NCI-H128 (cell line): Measurements from ENCODE around the gene OR4D9.
"Not testable (repeated sequence)": the region's sequence is repeated elsewhere in the genome, so short reads cannot be mapped to it uniquely, and the experiment has no call there.

ENCODE experiments used
- DNase-seq: peaks from one replicate; lab custom pipeline; 2025; ENCODE audit not compliant: unreplicated experiment; lab: John Stamatoyannopoulos, UW

Gene OR4D9

DNA sequence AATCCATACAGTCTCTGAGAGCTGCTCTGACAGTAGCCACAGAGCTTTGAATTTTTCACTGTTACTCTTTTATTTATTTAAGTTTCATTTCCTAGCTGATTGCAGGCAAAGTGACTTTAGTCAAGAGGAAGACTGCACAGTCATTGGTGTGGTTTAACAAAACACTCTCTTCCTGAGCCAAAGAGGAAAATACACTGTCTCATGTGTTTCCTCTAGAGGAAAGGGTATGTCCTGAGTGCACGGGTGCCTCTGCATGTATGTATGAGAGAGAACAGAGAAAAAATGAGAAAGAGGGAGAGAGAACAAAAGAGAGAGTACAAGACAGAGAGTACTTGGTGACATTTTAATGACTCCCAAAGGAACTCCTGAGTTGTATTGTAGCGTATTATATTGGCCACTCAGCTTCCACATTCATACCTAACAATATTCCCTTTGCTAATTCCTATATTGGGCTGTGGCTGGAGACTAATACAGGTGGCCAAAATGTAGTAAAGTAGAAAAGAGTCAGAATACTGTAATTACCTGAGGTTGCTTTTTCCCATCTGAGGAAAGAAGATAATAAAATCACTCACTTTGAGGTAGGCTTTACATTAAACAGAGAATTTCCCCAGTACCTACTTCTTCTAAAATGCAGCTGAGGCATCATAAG lies at the start of gene OR4D9:
TSS of gene OR4D9 (plus strand) at position 599 of the 649 bp plus-strand sequence. CDS start 3,374 bp downstream, outside the sequence.
- no peak for DNase-seq

DNA sequence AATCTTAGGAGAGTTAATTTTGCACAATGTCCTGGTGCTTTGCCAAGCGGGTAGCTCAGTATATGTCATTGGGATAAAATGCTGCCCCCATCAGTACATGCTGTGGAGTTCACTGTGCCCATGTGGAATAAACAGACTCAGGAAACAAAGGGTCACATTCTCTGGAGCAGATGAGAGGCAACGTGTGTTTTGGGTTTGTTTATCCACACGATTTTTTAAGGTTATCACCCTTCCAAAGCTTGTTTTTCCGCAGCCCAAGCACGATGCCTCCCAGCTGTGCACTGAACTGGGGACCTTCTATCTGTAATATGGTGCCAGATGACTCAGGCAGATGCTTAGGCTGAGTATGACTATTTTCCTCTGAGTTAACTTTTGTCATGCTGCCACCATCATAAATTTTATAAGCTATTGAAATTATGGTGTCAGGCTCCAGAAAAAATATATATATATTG lies 48.1 kb upstream of the OR4D9 start:
- DNase-seq, result no peak

DNA sequence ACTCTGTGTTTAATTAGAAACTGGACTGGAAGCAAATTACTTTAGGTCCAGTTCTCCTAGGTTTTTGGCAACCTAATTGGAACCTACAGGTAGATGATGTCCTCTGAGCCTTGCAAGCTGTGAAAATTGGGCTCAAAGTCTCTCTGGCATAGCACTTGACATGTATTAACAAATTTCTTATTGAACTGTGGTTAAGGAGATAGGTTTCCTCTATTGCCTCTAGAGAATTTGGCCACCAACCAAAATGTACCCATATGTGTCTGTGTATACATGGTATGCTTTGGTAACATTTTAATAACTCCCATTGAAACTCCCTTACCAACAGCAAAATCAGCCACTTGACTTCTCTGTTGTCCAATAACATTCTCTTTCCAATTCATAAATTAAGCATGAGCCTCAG lies 38.3 kb upstream of the OR4D9 start, which contains the start of gene OR4D10:
TSS of gene OR4D10 (plus strand) at position 301 of the 400 bp plus-strand sequence. CDS start 4,115 bp downstream, outside the sequence.
- DNase-seq, result no peak

DNA sequence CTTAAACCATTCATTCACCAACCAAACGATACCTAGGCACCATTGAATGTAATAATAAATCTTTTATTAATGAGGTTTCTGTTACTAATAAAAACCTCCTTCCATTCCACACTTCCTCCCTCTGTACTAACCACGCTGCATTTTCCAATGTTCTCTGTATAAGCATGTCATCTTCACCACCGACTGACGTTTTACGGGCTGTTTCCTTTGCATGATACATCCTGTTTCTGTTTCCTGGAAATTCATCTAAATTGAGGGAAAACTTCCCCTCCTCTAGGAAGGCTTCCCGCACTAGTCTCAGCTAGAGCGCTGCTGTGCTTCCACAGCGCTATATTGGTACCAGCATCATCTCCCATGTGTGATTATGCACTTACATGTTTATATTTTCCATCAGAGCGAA lies 36.2 kb upstream of the OR4D9 start:
- no peak for DNase-seq

DNA sequence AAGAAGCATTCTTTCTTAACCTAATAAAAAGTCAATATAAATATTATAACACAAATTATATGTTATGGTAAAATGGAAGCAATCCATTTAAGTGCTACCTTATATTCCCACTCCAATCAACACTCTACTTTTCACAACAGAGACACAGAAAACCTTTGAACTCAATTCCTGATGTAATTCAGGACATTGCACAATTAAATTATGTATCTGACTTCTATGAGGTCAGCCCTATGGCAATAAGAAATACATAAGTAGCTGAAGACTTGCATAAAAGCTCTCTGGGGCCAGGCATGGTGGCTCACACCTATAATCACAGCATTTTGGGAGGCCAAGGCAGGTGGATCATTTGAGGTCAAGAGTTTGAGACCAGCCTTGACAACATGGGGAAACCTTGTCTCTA lies 31.4 kb upstream of the OR4D9 start:
- DNase-seq, result no peak

DNA sequence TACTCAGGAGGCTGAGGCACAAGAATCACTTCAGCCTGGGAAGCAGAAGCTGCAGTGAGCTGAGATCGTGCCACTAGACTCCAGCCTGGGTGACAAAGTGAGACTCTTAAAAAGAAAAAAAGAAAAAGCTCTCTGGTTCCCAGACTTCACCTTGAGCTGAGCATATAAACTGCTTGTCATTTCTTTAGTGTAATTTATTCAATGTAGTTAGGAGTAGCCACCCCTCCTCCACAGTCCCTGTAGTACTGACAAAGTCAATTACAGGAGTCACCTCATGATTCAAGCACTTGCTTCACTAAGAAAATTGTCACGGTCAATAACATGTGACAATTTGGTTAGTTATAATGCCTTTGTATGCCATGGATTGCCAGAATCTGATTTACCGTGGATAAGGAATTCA lies 31.0 kb upstream of the OR4D9 start:
- DNase-seq, result no peak

DNA sequence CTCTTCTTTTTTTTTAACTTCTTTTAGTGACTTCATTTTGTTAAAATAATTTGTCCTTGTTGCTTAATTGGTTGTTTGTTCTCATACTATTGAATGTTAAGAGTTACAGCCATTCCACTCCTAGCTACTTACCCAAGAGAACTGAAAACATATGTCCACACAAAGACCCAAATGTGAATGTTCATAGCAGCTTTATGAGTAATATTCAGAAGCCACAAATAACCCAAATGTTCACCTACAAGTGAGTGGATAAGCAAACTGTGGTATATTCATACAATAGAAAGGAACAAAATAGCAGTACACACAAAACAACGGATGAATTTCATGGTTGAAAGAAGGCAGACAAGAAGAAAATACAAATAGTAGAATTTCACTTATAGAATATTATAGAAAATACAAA lies 9.4 kb upstream of the OR4D9 start:
- no peak for DNase-seq

DNA sequence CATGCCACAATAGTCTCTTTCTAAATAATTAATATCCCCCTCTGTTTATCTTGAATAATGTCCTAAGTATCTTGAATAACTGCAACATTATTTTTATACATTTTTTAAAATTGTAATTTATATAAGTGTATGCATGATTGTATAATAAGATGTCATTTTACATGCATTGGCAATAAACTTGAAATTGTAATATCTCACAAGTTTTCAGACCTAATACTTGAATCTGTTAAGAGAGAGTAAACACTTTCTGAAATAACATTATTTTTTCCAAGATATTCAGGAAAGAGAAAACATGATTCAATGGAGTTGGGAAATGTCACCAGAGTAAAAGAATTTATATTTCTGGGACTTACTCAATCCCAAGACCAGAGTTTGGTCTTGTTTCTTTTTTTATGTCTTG lies 8.1 kb upstream of the OR4D9 start, which contains the start of gene OR4D11:
TSS of gene OR4D11 (plus strand) at position 301 of the 400 bp plus-strand sequence. CDS start at position 301, 0 bp downstream.
- no peak for DNase-seq

DNA sequence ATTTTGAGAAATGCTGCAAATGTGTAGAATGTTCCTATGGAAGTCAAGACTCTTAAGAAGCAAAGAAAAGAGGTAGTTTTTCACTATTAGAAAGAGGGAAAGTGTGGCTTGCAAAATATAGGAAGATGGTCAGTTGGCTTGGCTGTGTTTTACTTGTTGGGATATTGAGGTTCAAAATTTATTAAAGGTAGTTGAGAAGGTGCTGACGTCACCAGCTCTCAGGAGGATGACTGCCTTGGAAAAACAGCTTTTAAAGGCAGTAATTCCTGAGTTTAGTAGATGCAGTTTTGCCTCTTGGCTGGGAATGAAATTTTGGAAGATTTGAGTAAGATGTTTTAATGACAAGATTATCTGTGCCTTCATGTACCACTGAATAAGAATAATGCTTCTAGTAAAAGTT lies 336 bp downstream of the OR4D9 start:
- no peak for DNase-seq

DNA sequence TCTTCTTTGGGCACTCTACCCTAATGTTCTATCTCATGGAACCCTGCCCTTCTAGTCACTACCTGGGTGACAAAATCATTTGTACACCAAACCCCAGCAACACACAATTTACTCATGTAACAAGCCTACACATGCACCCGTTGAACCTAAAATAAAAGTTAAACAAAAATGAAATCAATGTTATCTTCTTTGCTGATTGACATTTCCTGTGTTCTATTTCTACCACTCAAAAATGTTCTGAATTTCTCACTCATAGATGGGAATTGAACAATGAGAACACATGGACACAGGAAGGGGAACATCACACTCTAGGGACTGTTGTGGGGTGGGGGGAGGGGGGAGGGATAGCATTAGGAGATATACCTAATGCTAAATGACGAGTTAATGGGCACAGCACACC lies 8.8 kb downstream of the OR4D9 start:
- not testable (repeated sequence) for DNase-seq

DNA sequence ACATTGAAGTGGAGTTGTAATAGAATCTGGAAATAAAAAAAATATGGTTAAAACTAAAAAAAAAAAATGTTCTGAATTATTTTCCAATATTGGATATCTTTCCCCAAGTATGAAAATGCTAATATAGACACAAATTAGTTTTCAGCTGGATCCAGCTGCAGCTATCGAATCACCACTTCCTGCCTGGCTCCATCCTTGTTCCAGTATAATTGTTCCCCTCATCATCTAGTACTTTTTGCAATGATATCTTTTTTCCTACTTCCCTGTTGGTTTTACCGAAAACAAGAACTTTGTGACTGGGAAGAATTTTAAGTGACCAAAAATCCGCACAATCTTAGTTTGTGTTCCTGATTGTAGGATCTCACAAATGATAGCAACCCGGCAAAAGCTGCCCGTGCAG lies 9.4 kb downstream of the OR4D9 start:
- DNase-seq, result no peak

DNA sequence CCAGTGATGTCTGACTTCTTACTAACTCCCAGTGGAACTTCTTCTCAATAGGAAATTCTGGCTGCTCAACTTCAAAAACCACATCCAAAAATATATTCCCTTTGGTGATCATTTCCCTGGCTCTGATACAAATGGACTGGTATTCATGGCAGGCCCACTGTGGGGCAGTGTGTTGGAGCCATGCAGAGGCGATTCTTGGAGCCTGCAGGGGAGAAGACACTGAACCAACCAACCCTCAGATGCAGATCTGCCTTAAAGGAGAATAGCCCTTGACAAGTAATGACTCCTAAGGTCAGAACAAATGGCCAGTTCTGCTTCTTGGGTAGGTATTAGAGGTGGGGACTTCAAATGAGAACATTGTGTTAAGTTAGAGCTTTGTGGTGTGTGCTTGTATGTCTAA lies 12.2 kb downstream of the OR4D9 start:
- no peak for DNase-seq

DNA sequence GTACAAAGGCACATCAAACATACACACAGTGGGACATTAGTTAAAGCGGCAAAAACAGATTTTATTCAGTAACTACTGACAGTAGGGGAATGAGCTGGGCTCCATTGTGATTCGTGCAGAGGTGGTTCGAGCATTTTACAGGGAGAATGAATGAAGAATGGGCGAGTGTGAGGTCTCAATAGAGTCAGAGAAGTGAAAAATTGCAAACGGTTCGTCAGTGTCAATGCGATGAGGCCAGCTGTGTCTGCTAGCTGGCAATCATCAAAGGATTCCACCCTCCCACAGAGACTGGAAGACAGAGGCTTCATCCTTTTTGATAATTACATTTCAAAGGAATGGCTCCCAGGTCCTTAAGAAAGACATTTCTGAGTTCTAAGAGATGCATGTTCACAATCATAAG lies 17.4 kb downstream of the OR4D9 start:
- no peak for DNase-seq

DNA sequence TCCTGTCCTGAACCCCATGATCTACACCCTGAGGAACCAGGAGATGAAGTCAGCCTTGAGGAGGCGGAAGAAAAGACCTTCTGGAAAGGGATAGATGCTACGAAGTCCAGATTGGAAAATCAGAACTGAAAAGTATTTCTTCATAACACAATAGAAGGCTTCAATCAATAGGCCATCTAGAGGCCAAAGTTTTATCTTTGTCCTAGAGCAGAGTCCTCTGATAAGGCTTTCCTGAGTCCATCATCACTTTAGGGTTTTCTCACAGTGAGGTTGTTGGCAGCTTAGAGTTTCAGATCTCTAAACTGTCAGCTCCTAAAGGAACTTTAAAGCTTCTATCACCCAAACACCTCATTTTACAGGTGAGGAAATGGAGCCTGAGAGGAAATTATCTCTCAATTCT lies 21.3 kb downstream of the OR4D9 start:
- DNase-seq, result no peak

DNA sequence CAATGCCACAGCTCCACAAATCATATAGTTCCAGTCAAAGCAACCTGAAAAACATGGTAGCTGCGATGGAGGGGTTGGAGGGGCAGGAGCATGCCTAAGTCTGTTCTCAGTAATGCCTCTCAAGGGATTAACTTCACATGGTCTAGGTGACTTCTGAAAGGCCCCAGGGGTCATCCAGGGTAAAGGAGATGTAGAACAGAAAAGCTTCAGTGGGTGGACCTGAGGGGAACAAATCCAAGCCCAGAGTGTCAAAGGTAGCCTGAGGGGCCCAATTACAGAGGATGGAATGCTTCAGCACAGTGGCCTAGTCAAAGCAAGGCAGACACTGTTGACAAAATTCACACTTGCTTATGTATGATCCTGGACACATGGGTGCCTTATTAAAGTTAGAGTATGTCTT lies 23.3 kb downstream of the OR4D9 start:
- no peak for DNase-seq

DNA sequence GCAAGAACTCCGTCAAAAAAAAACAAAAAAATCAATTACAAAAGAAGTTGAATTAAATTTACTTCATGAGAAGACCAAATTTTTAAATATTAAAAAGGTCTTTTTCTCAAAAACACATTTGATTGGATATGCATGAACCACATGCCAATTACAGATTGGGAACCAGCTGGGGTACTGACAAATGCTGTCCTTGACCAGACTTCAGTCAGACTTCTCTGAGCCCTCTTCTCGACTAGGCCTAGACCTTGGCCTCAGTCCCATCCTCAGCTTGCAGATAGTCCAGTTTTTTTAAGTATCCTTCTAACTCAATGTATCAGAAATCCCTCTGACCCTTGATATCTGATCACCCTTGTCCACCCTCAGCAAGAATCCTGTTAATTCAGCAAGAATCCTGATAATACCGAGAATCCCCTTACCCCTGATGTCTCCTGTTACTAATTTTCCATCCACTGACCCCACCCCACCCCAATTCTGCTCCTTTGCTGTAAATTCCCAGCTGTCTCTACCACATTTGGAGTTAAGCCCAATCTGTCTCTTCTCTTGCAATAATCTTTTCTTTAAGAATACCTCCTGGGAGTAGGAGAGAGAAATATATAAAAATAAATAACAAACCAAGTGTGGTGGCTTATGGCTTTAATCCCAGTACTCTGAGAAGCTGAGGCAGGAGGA lies 30.9 kb downstream of the OR4D9 start:
- no peak for DNase-seq

DNA sequence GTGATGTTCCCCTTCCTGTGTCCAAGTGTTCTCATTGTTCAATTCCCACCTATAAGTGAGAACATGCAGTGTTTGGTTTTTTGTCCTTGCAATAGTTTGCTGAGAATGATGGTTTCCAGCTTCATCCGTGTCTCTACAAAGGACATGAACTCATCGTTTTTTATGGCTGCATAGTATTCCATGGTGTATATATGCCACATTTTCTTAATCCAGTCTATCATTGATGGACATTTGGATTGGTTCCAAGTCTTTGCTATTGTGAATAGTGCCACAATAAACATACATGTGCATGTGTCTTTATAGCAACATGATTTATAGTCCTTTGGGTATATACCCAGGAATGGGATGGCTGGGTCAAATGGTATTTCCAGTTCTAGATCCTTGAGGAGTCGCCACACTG lies 32.4 kb downstream of the OR4D9 start:
- not testable (repeated sequence) for DNase-seq

DNA sequence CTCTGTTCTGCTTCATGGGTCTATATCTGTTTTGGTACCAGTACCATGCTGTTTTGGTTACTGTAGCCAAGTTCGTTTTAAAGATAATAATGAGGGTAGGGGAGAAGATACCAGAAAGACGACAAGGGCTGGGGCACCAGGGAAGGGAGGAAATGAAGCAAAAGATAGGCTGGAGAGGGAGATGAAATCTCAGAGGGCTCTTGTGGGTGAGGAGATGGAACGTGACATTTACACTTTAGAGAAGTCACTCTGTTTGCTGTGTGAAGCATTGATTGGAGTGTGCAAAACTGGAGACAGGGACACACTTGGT lies 33.5 kb downstream of the OR4D9 start:
- no peak for DNase-seq

DNA sequence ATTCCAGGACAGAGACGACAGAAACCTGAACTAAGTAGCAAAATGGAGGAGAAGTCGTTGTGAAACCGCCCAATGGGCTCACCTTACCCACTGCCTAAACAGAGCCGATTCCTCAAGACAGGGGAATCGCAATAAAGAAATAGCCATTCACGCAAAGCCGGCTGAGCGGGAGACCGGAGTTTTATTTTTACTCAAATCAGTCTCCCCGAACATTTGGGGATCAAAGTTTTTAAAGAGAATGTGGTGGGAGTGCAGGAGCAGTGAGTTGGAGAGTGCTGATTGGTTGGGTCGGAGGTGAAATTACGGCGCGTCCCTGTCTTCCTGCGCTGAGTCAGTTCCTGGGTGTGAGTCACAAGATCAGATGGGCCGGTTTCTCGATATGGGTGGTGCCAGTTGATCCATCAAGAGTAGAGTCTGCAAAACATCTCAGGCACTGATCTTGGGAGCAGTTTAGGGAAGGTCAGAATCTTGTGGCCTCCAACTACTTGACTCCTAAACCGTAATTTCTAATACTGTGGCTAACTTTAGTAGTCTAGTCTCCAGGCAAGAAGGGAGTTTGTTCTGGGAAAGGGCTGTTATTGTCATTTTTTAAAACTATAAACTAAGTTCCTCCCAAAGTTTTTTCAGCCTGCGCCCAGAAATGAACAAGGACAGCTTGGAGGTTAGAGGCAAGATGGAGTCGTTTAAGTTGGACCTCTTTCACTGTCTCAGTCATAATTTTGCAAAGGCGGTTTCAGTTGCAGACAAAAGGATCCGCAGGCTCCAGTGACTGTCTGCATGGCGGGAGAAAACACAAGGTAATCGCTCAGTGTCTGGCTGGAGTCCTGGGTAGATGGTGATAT lies 34.1 kb downstream of the OR4D9 start:
- DNase-seq, result no peak

DNA sequence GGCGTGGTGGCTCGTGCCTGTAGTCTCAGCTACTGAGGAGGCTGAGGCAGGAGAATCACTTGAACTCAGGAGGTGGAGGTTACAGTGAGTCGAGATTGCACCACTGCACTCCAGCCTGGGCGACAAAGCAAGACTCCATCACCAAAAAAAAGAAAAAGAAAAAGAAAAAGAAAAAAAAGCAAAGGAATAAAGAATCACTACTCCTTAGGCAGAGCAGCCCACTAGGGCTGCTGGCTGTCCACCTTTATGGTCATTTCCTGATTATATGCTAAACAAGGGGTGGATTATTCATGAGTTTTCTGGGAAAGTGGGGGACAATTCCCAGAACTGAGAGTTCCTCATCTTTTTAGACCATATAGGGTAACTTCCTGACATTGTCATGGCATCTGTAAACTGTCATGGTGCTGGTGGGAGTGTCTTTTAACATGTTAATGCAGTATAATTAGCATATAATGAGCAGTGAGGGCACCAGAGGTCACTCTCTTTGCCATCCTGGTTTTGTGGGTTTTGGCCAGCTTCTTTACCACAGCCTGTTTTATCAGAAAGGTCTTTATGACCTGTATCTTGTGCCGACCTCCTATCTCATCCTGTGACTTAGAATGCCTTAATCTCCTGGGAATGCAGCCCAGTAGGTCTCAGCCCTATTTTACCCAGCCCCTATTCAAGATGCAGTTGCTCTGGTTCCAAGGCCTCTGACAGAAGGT lies 36.4 kb downstream of the OR4D9 start:
- DNase-seq, result not testable (repeated sequence)

DNA sequence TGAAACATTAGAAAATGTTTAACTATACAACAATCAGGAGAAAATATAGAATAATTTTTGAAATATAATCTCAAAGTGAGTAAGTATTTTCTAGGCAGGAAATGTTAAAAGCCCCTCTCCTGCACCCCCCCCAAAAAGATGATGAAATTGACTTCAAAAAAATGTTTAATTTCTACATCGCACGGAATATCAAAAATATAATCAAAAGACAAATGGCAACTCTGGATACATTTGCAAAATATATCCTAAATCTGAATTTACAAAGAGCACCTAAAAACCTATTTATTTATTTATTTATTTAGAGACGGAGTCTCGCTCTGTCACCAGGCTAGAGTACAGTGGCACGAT lies 36.9 kb downstream of the OR4D9 start:
- no peak for DNase-seq
